ENCODE data around the gene KDF1.
A peak's percentile ranks its signal among the peaks of the same experiment; 100 is the strongest.
"Not testable (repeated sequence)": the region's sequence is repeated elsewhere in the genome, so short reads cannot be mapped to it uniquely, and the experiment has no call there.

KDF1 gene

DNA sequence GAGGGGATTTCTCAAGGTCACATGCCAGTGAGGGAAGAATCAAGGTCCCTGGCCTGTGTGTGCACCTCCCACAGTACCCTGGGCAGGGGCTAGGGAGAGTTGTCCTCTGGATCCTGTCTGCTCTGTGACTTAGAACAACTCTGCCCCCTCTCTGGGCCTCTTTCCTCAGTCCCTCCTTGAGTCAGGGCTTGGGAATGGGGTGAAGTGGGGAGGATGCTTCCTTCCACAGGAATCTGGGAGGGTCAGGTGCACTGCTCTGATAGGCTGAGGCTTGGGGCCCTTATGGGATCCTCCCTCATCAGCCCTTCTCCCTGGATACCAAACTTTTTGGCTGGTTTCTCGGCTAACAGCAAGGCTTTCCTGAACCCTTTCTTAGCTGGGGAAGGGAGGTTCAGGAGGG, 35.8 kb upstream of the KDF1 start:
- no peak for DNase-seq (ENCODE audit: extremely low read depth, insufficient read length)
- Histone ChIP-seq H3K36me3 (ENCODE audit: control insufficient read depth, insufficient read depth, low read length) (no peaks in the 10 kb centered on the region), H3K27me3 (replicated peaks; ENCODE audit: control insufficient read depth, insufficient read depth, low read length) (peaks cover 3% of the 10 kb centered on the region), H3K4me3 (replicated peaks; ENCODE audit: low read depth, low read length) (no peak overlapping the region)
- TF ChIP-seq, protein P1, sequence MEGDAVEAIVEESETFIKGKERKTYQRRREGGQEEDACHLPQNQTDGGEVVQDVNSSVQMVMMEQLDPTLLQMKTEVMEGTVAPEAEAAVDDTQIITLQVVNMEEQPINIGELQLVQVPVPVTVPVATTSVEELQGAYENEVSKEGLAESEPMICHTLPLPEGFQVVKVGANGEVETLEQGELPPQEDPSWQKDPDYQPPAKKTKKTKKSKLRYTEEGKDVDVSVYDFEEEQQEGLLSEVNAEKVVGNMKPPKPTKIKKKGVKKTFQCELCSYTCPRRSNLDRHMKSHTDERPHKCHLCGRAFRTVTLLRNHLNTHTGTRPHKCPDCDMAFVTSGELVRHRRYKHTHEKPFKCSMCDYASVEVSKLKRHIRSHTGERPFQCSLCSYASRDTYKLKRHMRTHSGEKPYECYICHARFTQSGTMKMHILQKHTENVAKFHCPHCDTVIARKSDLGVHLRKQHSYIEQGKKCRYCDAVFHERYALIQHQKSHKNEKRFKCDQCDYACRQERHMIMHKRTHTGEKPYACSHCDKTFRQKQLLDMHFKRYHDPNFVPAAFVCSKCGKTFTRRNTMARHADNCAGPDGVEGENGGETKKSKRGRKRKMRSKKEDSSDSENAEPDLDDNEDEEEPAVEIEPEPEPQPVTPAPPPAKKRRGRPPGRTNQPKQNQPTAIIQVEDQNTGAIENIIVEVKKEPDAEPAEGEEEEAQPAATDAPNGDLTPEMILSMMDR (IDR thresholded peaks at IDR 0.05; ENCODE audit: insufficient read depth, low read length, poor library complexity, severe bottlenecking), result no peak

DNA sequence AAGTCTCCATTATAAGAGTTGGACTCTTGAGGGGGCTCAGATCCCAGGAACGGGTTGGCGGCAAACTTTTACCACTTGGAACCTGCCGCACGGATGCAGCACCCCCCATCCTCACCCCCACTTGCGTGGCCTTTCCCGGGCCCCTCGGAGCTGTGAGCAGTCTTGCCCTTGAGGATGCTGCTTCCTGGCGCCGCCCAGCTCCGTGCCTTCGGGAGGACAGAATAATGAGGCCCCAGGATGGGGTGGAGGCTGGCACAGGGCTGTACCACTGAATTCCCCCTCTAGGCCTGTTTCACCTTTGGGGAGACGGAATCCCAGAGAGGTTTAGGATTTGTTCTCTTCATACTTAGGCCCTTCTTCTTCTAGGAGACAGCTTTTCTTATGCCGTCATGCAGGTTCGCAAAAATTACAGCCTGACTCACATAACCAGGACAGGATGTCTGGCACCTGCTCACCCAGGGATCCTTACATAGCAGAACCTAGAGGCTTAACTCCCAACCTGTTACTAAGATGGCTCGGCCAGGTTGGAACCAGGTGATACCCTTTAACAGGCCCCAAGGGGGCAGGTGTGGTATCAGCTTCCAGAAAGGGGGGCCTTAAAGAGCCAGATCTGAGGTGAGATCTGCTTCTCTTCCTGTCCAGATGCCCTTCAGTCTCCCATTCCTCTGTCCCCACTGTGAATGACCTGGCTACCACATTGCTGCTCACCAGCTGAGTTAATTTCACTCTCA, 34.7 kb upstream of the KDF1 start:
- Histone ChIP-seq H3K36me3 (ENCODE audit: control insufficient read depth, insufficient read depth, low read length) (no peaks in the 10 kb centered on the region), H3K4me3 (replicated peaks; ENCODE audit: low read depth, low read length) (no peak overlapping the region), H3K27me3 (replicated peaks; ENCODE audit: control insufficient read depth, insufficient read depth, low read length) (peaks cover 3% of the 10 kb centered on the region)
- TF ChIP-seq, protein P1 (IDR thresholded peaks at IDR 0.05; ENCODE audit: insufficient read depth, low read length, poor library complexity, severe bottlenecking), result no peak
- no peak for DNase-seq (ENCODE audit: extremely low read depth, insufficient read length)

DNA sequence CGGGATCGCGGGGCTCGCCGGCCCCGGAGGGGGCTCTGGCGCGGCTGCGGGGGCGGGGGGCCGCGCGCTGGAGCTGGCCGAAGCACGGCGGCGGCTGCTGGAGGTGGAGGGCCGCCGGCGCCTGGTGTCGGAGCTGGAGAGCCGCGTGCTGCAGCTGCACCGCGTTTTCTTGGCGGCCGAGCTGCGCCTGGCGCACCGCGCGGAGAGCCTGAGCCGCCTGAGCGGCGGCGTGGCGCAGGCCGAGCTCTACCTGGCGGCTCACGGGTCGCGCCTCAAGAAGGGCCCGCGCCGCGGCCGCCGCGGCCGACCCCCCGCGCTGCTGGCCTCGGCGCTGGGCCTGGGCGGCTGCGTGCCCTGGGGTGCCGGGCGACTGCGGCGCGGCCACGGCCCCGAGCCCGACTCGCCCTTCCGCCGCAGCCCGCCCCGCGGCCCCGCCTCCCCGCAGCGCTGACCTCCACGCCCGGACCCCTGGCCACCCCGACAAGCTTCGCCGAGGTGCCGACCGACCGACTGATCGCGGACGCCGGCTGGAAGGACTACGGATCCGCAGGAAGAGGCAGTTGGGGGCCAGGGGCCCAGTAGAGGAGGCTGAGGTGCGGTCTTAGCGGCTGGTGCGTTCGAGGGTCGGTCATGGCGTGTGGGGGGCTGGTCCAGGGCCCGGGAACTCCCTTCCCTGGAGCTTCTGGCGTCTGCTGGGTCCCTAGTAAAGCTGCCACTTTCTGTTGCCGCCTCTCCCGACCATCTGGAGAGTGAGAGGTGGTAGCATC, 33.9 kb upstream of the KDF1 start:
- Histone ChIP-seq H3K27me3 (replicated peaks; ENCODE audit: control insufficient read depth, insufficient read depth, low read length) (peaks cover 3% of the 10 kb centered on the region), H3K4me3 (replicated peaks; ENCODE audit: low read depth, low read length) (no peak overlapping the region), H3K36me3 (ENCODE audit: control insufficient read depth, insufficient read depth, low read length) (no peaks in the 10 kb centered on the region)
- TF ChIP-seq, protein P1 (IDR thresholded peaks at IDR 0.05; ENCODE audit: insufficient read depth, low read length, poor library complexity, severe bottlenecking), result no peak
- no peak for DNase-seq (ENCODE audit: extremely low read depth, insufficient read length)

DNA sequence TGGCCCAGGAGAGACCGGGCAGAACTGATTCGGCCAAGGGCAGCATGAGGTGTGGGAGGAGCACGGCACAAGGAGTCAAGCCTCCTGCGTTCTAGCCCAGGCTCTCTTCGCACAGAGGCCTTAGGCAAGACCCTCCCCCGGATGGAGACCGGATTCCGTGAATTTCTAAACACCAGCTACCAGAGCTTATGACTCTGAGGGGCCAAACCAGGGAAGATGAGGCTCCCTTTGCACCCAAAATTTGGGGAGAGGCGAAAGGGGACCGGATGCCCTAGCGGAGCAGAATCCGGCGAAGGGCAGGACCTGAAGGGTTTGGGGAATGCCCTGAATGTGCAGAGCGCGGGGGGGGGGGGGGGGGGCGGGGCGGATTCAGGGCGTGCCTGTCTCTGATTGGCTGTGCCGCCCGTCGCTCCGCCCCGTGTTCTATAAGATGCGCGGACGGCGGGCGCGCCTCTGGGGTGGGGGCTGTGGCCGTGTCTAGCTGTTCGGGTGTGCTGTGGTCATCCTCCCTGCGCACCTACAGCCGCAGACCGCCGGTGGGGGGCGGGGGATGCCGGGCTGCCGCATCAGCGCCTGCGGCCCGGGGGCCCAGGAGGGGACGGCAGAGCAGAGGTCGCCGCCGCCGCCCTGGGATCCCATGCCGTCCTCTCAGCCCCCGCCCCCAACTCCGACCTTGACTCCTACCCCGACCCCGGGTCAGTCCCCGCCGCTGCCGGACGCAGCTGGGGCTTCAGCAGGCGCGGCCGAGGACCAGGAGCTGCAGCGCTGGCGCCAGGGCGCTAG, 33.2 kb upstream of the KDF1 start, which contains the start of gene TRNP1:
Gene TRNP1 (plus strand): TSS at position 456 of the 783 bp plus-strand sequence. CDS start 95 bp downstream, at position 551.
- peaks cover 3% of the 10 kb centered on the region for H3K27me3 ChIP-seq (replicated peaks; ENCODE audit: control insufficient read depth, insufficient read depth, low read length)
- DNase-seq (ENCODE audit: extremely low read depth, insufficient read length), result peak; percentile 63
- TF ChIP-seq, protein P1 (IDR thresholded peaks at IDR 0.05; ENCODE audit: insufficient read depth, low read length, poor library complexity, severe bottlenecking), result no peak
- H3K4me3 ChIP-seq (replicated peaks; ENCODE audit: low read depth, low read length), result peak within 1 kb of the TSS; percentile 55
- no peaks in the 10 kb centered on the region for H3K36me3 ChIP-seq (ENCODE audit: control insufficient read depth, insufficient read depth, low read length)

DNA sequence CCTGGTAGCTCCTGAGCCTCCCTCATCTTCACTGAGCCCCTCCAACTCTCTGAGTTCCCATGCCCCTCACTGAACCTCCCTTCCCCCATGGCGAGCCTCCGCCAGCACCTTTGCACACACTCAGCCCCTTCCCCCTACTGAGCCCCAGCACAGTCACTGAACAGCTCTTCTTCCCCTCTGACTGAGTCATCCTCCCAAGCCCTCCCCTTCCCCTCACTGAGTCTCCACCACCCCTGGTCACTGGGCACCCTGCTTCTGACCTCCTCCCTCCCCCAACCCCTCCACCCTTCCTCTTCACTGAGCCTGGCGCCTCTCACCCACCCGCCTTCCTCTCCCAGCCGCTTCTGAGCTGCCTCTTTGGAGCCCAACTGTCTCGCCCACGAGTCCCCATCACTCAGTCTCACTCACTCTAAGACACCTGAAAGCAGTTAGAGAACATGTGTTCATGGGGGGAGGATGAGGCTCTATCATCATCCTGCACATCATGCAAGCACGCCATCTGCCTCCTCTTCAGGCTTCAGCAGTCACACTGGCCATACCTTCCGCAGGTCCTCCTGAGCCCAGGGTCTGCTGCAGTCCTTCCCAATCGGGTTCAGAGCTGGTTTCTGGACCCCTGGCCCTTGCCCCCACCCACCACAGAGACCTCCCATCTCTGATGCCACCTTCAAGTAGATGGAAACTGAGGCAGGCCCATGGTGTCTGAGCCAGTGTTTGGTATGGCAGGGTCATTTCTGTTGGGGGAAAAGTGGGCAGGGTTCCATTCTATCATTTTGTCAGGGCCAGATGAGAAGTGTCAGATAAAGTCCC, 31.2 kb upstream of the KDF1 start:
- no peaks in the 10 kb centered on the region for H3K36me3 ChIP-seq (ENCODE audit: control insufficient read depth, insufficient read depth, low read length)
- no peak overlapping the region for H3K4me3 ChIP-seq (replicated peaks; ENCODE audit: low read depth, low read length)
- no peak for DNase-seq (ENCODE audit: extremely low read depth, insufficient read length)
- TF ChIP-seq, protein P1 (IDR thresholded peaks at IDR 0.05; ENCODE audit: insufficient read depth, low read length, poor library complexity, severe bottlenecking), result no peak
- H3K27me3 ChIP-seq (replicated peaks; ENCODE audit: control insufficient read depth, insufficient read depth, low read length), result peaks cover 3% of the 10 kb centered on the region

DNA sequence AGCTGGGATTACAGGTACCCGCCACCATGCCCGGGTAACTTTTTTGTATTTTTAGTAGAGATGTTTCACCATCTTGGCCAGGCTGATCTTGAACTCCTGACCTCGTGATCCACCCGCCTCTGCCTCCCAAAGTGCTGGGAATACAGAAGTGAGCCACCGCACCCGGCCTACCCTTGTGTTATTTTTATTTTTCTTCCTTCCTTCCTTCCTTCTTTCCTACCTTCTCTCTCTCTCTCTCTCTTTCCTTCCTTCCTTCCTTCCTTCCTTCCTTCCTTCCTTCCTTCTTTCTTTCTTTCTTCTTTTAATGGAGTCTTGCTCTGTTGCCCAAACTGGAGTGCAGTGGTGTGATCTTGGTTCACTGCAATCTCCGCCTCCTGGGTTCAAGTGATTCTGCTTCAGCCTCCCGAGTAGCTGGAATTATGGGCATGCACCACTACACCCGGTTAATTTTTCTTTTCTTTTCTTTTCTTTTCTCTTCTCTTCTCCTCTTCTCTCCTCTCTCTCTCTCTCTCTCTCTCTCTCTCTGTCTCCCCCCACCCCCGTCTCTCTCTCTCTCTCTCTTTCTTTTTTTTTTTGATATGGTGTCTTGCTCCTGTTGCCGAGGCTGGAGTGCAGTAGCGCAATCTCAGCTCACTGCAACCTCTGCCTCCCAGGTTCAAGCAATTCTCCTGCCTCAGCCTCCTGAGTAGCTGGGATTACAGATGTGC, 29.3 kb upstream of the KDF1 start:
- H3K27me3 ChIP-seq (replicated peaks; ENCODE audit: control insufficient read depth, insufficient read depth, low read length); DNase-seq (ENCODE audit: extremely low read depth, insufficient read length): not testable (repeated sequence)

More for the DNA sequence above, 29.3 kb upstream of the KDF1 start:
- not testable (repeated sequence) for H3K4me3 ChIP-seq (replicated peaks; ENCODE audit: low read depth, low read length); H3K36me3 ChIP-seq (ENCODE audit: control insufficient read depth, insufficient read depth, low read length)
